ENCODE results near the gene CDHR1. TPM values are rescaled to one million over a fixed set of nuclear protein-coding genes. Genes with fewer than 3 reads are reported as not detected.
A peak's percentile ranks its signal among the peaks of the same experiment; 100 is the strongest.

The CDHR1 gene
- total RNA-seq, 1 experiment from 2014 or later, result 0.39 TPM

- no TSS peak for BruUV-seq (replicated peaks)
- intact Hi-C loops (cut with micrococcal nuclease; ENCODE audit: unreplicated experiment) (loop anchor here (10.0 kb wide), 1 partner anchor 379 kb away; no protein-coding TSS in a partner anchor), in situ Hi-C loops (cut with HindIII; ENCODE audit: low pct_unique_long_range_greater_than_20kb, low sequenced_read_pairs) (no loop called here)
- POLR2A ChIA-PET, result no interaction called here
- no peak for DNase-seq (ENCODE audit: low read depth, low spot score)
- H3K27ac ChIP-seq (ENCODE audit: low read length), result no peak overlapping the region
- H3K4me1 ChIP-seq (ENCODE audit: control insufficient read depth, insufficient read depth, low read length), result no peaks in the 10 kb centered on the region
- CTCF ChIA-PET, result no interaction called here
- no peaks in the 10 kb centered on the region for H3K27me3 ChIP-seq (ENCODE audit: control insufficient read depth, insufficient read depth, low read length)
- H3K4me3 ChIP-seq (ENCODE audit: low read depth in 2 of 2, low read length in 2 of 2), result no peak overlapping the region
- TF ChIP-seq TCF7L2 (IDR thresholded peaks at IDR 0.05; ENCODE audit: low read depth, low read length) (no peak), REST (IDR thresholded peaks at IDR 0.05; ENCODE audit: insufficient read depth in 1 of 2, low read depth in 2 of 2, low read length in 1 of 2) (no peak), POLR2AphosphoS5 (IDR thresholded peaks at IDR 0.05; ENCODE audit: low read depth, low read length) (no peak), SIN3A (IDR thresholded peaks at IDR 0.05; ENCODE audit: borderline replicate concordance, insufficient read depth, low read depth, low read length) (no peak), CTCF (IDR thresholded peaks at IDR 0.05) (no peak)
- ATAC-seq, result no peak
- H3K9me3 ChIP-seq (ENCODE audit: control insufficient read depth, insufficient read depth, low read depth, low read length), result no peaks in the 10 kb centered on the region
- H3K36me3 ChIP-seq (ENCODE audit: control insufficient read depth, insufficient read depth, low read length), result peaks cover 29% of the 10 kb centered on the region
Observed at GRCh38 chr10:84156009-84156408, 38.3 kb upstream of the CDHR1 start.

GRCh38 chr10:84156768-84157167, 37.6 kb upstream of the CDHR1 start:
- no peak overlapping the region for H3K27ac ChIP-seq (ENCODE audit: low read length)
- CTCF ChIA-PET, result no interaction called here
- TF ChIP-seq POLR2AphosphoS5 (IDR thresholded peaks at IDR 0.05; ENCODE audit: low read depth, low read length) (no peak), SIN3A (IDR thresholded peaks at IDR 0.05; ENCODE audit: borderline replicate concordance, insufficient read depth, low read depth, low read length) (no peak), REST (IDR thresholded peaks at IDR 0.05; ENCODE audit: insufficient read depth in 1 of 2, low read depth in 2 of 2, low read length in 1 of 2) (no peak), TCF7L2 (IDR thresholded peaks at IDR 0.05; ENCODE audit: low read depth, low read length) (no peak), CTCF (IDR thresholded peaks at IDR 0.05) (no peak)
- DNase-seq (ENCODE audit: low read depth, low spot score) (peak; percentile 25), ATAC-seq (peak; percentile 79)
- POLR2A ChIA-PET, result no interaction called here
- H3K36me3 ChIP-seq (ENCODE audit: control insufficient read depth, insufficient read depth, low read length), result peaks cover 21% of the 10 kb centered on the region
- H3K4me3 ChIP-seq (ENCODE audit: low read depth in 2 of 2, low read length in 2 of 2), result no peak overlapping the region
- no peaks in the 10 kb centered on the region for H3K4me1 ChIP-seq (ENCODE audit: control insufficient read depth, insufficient read depth, low read length)
- no TSS peak for BruUV-seq (replicated peaks)
- intact Hi-C loops (cut with micrococcal nuclease; ENCODE audit: unreplicated experiment), result loop anchor here (10.0 kb wide), 1 partner anchor 378 kb away; no protein-coding TSS in a partner anchor
- no peaks in the 10 kb centered on the region for H3K27me3 ChIP-seq (ENCODE audit: control insufficient read depth, insufficient read depth, low read length)
- H3K9me3 ChIP-seq (ENCODE audit: control insufficient read depth, insufficient read depth, low read depth, low read length), result no peaks in the 10 kb centered on the region
- in situ Hi-C loops (cut with HindIII; ENCODE audit: low pct_unique_long_range_greater_than_20kb, low sequenced_read_pairs), result no loop called here

Data from Panc1 (cell line).